ENCODE data around the gene RGS17. TPM values are rescaled to one million over a fixed set of nuclear protein-coding genes. Genes with fewer than 3 reads are reported as not detected.
"Not testable (repeated sequence)": the region's sequence is repeated elsewhere in the genome, so short reads cannot be mapped to it uniquely, and the experiment has no call there.

The RGS17 gene
- total RNA-seq, 1 donor from 2014 or later, result under 0.01 TPM

GRCh38 chr6:152975204-152975915, 155.7 kb downstream of the RGS17 start:
- no peaks in the 10 kb centered on the region for H3K27me3 ChIP-seq (ENCODE audit: control insufficient read depth in 3 of 3, insufficient read depth in 3 of 3, low read length in 3 of 3)
- no peaks in the 10 kb centered on the region for H3K4me1 ChIP-seq (ENCODE audit: control insufficient read depth in 3 of 3, insufficient read depth in 3 of 3, low read length in 3 of 3)
- H3K36me3 ChIP-seq (ENCODE audit: control insufficient read depth in 3 of 3, insufficient read depth in 3 of 3, low read length in 3 of 3), result peaks cover 0 to 22% (median 11%) of the 10 kb centered on the region in 3 donors
- no peak overlapping the region for H3K9ac ChIP-seq (ENCODE audit: low read depth in 1 of 3, low read length in 3 of 3)
- no peak overlapping the region for H3K4me3 ChIP-seq (ENCODE audit: low read length in 3 of 3)
- no peak overlapping the region for H3K27ac ChIP-seq (ENCODE audit: low read depth, low read length)
- H3K9me3 ChIP-seq (ENCODE audit: control insufficient read depth in 3 of 3, low read length in 3 of 3), result no peaks in the 10 kb centered on the region

- H3K9me3 ChIP-seq (ENCODE audit: control insufficient read depth in 3 of 3, low read length in 3 of 3), result no peaks in the 10 kb centered on the region
- H3K27ac ChIP-seq (ENCODE audit: low read depth, low read length), result no peak overlapping the region
- H3K9ac ChIP-seq (ENCODE audit: low read depth in 1 of 3, low read length in 3 of 3), result no peak overlapping the region
- no peaks in the 10 kb centered on the region for H3K27me3 ChIP-seq (ENCODE audit: control insufficient read depth in 3 of 3, insufficient read depth in 3 of 3, low read length in 3 of 3)
- H3K4me1 ChIP-seq (ENCODE audit: control insufficient read depth in 3 of 3, insufficient read depth in 3 of 3, low read length in 3 of 3), result no peaks in the 10 kb centered on the region
- no peak overlapping the region for H3K4me3 ChIP-seq (ENCODE audit: low read length in 3 of 3)
- H3K36me3 ChIP-seq (ENCODE audit: control insufficient read depth in 3 of 3, insufficient read depth in 3 of 3, low read length in 3 of 3), result peaks cover 0 to 23% (median 16%) of the 10 kb centered on the region in 3 donors
These were observed 157.2 kb downstream of the RGS17 start for GRCh38 chr6:152973916-152974315.

DNA sequence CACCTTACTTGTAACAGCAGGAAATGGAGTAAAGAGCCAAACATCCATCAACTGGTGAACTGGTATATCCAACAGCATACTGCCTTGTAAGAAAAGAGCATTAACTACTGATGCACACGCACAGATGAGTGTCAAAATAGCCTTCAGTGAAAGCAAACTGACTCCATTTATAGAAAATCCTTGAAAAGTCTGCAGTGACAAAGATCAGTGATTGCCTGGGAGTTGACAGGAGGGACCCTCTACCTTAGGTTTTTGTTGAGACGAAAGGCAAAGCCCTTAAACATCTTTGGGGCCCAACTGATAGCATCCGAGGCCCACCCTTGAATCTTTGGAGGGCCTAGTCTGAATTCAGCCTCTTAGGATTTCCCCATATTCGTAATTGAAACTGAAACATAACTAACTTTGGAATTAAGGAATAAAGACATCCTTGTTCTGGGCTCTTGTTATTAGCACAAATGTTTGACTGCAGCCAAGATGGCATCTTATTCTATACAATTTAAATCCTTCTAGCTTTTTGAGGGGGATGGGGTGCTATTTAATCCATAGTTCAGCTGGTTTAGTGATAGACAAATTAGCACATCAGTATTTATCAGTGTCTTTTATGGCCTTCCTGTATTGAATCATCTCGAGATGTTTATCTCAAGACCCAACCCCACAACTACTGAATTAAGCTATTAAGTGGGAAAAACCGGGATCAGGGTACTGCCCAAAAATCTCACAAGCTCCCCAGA, 161.2 kb downstream of the RGS17 start:
- H3K4me1 ChIP-seq (ENCODE audit: control insufficient read depth in 3 of 3, insufficient read depth in 3 of 3, low read length in 3 of 3), result no peaks in the 10 kb centered on the region
- H3K9me3 ChIP-seq (ENCODE audit: control insufficient read depth in 3 of 3, low read length in 3 of 3), result no peaks in the 10 kb centered on the region
- no peak overlapping the region for H3K4me3 ChIP-seq (ENCODE audit: low read length in 3 of 3)
- no peak overlapping the region for H3K9ac ChIP-seq (ENCODE audit: low read depth in 1 of 3, low read length in 3 of 3)
- no peak overlapping the region for H3K27ac ChIP-seq (ENCODE audit: low read depth, low read length)
- H3K36me3 ChIP-seq (ENCODE audit: control insufficient read depth in 3 of 3, insufficient read depth in 3 of 3, low read length in 3 of 3), result peaks cover 0 to 23% (median 16%) of the 10 kb centered on the region in 3 donors
- H3K27me3 ChIP-seq (ENCODE audit: control insufficient read depth in 3 of 3, insufficient read depth in 3 of 3, low read length in 3 of 3), result no peaks in the 10 kb centered on the region

GRCh38 chr6:152966168-152966894, 164.8 kb downstream of the RGS17 start:
- H3K36me3 ChIP-seq (ENCODE audit: control insufficient read depth in 3 of 3, insufficient read depth in 3 of 3, low read length in 3 of 3), result peaks cover 0 to 14% (median 10%) of the 10 kb centered on the region in 3 donors
- H3K4me1 ChIP-seq (ENCODE audit: control insufficient read depth in 3 of 3, insufficient read depth in 3 of 3, low read length in 3 of 3); H3K27me3 ChIP-seq (ENCODE audit: control insufficient read depth in 3 of 3, insufficient read depth in 3 of 3, low read length in 3 of 3); H3K9me3 ChIP-seq (ENCODE audit: control insufficient read depth in 3 of 3, low read length in 3 of 3); H3K9ac ChIP-seq (ENCODE audit: low read depth in 1 of 3, low read length in 3 of 3); H3K4me3 ChIP-seq (ENCODE audit: low read length in 3 of 3); H3K27ac ChIP-seq (ENCODE audit: low read depth, low read length): not testable (repeated sequence)

DNA sequence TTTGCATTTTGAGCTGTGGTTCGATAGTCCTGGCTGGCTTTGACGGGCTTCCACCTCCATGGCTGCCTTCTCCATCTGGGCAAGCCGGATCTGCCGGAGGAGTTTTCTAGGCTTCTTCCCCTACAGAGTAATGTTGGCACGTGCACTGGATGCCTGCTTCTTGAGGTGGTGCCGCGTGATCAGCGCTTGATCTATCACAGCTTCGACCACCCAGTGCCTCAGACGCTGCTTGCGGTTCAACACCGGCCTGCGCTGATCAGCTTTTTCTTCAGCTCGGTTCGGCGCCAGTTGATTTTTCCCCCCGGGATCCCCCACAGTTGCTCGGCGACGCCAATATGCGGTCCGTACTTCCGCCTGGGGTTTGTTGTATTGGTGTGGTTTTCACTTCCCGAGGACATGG, 171.7 kb downstream of the RGS17 start:
- Histone ChIP-seq H3K36me3 (ENCODE audit: control insufficient read depth in 3 of 3, insufficient read depth in 3 of 3, low read length in 3 of 3) (no peaks in the 10 kb centered on the region), H3K9me3 (ENCODE audit: control insufficient read depth in 3 of 3, low read length in 3 of 3) (no peaks in the 10 kb centered on the region), H3K27ac (ENCODE audit: low read depth, low read length) (no peak overlapping the region), H3K27me3 (ENCODE audit: control insufficient read depth in 3 of 3, insufficient read depth in 3 of 3, low read length in 3 of 3) (peaks cover 0 to 6% (median 0%) of the 10 kb centered on the region in 3 donors), H3K4me1 (ENCODE audit: control insufficient read depth in 3 of 3, insufficient read depth in 3 of 3, low read length in 3 of 3) (no peaks in the 10 kb centered on the region), H3K4me3 (ENCODE audit: low read length in 3 of 3) (no peak overlapping the region), H3K9ac (ENCODE audit: low read depth in 1 of 3, low read length in 3 of 3) (no peak overlapping the region)

- no peak overlapping the region for H3K9ac ChIP-seq (ENCODE audit: low read depth in 1 of 3, low read length in 3 of 3)
These were observed 173.3 kb downstream of the RGS17 start for GRCh38 chr6:152957796-152958195.

More at GRCh38 chr6:152957796-152958195, 173.3 kb downstream of the RGS17 start:
- no peaks in the 10 kb centered on the region for H3K36me3 ChIP-seq (ENCODE audit: control insufficient read depth in 3 of 3, insufficient read depth in 3 of 3, low read length in 3 of 3)
- H3K27me3 ChIP-seq (ENCODE audit: control insufficient read depth in 3 of 3, insufficient read depth in 3 of 3, low read length in 3 of 3), result peaks cover 0 to 6% (median 0%) of the 10 kb centered on the region in 3 donors
- no peaks in the 10 kb centered on the region for H3K4me1 ChIP-seq (ENCODE audit: control insufficient read depth in 3 of 3, insufficient read depth in 3 of 3, low read length in 3 of 3)
- H3K27ac ChIP-seq (ENCODE audit: low read depth, low read length), result no peak overlapping the region
- H3K4me3 ChIP-seq (ENCODE audit: low read length in 3 of 3), result no peak overlapping the region
- H3K9me3 ChIP-seq (ENCODE audit: control insufficient read depth in 3 of 3, low read length in 3 of 3), result no peaks in the 10 kb centered on the region

Small RNAs within 50 kb of the gene (small RNA-seq; reads per million reads assigned to genes)
- gene AL080276.1 (not detected), gene RNA5SP224 (not detected)

Other genes with a start within 250 kb of the RGS17 start
- gene FBXO5, start 148.2 kb downstream of the RGS17 start, total RNA-seq, result 4.7 TPM
- 6.3 TPM for gene MTRF1L, start 128.6 kb downstream of the RGS17 start, total RNA-seq

Measured in skeletal muscle tissue (tissue), 5 donors.